H4 (cell line): ENCODE measurements around the gene SF3A2. TPM values are rescaled to one million over a fixed set of nuclear protein-coding genes. Genes with fewer than 3 reads are reported as not detected.

ENCODE experiments used
- DNase-seq: peaks from one replicate; pipeline ENCODE4 v3.0.0-alpha.2; 2015; ENCODE audit warnings: low spot score
- total RNA-seq: library from RNA; depleted of rRNA; stranded (reverse); fragments of >200 nt; shearing (Covaris generic); gene quantifications from 2 replicates; pipeline ENCODE4 v1.2.3, GENCODE V29; 2014

SF3A2 gene
- total RNA-seq, 1 experiment from 2014 or later: 13.3 TPM

DNA sequence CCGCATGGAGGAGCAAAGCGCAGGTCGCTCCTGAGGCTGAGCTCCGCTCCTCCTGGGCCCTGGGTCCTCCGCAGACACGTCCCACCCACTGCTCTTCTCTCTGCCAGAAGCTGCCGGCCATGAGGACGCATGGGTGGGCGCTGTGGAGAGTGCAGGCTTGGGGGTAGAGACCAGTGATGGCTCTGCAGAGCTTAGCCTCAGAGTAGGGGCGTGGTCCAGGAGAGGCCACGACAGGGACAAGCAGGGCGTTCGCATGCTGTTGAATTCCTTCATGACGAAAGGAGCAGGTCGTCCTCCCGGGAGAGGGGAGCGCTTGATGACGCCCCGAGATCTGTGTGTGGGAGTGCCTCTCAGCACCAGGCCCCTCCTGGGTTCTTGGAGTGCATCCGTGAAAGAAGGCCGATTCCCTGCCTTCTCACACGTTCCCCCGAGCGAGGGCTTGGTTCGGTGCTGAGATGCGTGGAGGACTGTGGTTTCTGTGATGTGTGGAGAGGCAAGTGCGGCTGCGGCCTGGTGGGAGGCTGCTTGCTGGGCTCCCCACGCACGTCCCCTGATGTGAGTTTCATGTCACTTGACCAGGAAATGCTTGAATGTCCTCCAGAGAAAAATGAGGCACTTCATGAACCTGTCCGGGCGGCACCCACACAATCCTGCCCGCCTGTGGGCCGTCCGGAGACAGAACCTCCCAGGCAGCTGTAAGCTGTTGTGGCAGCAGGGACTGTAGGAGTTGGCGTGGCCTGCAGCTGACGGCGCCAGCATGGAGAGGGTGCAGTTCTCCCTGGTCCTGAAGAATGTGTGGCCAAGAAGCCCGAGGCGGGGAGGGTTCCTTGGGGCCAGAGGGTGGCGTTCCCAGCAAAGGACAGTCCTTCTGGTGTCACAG is 4.5 kb downstream of the SF3A2 start:
- no peak for DNase-seq

DNA sequence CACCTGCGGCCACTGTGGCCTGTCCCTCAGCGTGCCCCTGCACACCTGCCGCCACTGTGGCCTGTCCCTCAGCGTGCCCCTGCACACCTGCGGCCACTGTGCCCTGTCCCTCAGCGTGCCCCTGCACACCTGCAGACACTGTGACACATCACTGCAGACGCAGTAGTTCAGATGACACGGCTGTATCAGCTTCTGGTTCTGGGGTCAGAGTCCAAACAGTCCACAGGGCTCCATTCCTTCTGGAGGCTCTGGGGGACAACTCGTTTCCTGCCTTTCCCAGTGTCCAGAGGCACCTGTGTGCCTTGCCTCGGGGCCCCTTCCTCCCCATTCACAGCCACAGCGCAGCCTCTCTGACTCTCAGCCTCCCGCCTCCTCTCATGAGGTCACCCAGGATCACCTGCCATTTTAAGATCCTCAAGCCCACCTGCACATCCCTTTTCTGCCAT is 5.5 kb downstream of the SF3A2 start:
- no peak for DNase-seq

DNA sequence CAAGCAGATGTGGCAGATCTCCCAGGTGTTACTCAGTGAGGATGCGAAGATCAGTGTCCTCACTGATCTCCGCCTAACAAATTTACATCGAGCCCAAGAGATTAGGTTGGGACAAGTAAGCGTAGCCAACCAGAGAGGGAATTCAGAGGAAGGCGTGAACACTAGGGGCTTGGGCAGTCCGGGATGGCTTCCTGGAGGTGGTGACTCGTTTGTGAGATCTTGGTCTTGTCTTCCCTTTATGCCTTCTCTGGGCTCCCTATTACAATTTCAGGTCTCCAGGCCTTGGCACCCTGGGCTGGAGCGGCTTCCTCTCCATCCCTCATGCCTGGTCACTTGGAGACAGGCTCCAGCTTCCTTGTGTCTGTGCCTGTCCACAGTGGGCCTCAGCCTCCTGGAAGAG is 6.2 kb downstream of the SF3A2 start:
- no peak for DNase-seq

DNA sequence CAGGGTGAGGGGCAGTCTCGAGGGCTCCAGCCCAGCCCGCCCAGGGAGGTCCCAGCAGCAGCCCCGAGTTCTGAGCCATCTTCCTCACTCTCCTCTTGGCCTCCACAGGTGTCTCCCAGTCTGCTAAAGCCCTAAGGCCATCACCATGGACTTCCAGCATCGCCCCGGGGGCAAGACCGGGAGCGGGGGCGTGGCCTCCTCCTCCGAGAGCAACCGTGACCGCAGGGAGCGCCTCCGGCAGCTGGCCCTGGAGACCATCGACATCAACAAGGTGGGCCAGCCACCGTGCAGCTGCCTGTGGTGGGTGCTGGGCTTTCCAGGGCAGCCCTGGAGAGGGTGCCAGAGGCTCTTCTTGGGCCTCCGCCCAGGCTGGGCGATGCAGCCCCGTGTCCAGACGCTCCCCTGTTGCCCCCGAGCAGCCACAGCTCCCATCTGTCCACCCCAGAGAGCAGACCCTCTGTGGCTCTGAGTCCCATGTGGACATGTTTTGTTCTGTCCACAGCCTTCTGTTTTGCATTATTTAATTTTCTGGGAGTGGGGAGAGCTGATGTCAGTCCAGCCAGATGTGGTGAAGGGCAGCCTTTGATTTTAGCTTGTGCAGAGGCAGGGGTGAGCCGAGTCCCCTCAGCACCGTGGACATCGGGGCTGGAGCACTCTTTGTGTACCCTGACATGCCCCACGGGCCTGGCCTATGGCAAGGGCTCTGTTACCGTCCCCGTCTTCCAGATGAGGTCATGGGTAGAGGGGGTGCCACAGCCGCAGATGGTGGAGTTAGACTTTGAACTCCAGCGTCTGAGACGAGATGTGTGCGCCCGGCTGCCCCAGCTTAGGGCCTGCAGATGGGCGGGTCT is 6.9 kb downstream of the SF3A2 start:
- DNase-seq: no peak

DNA sequence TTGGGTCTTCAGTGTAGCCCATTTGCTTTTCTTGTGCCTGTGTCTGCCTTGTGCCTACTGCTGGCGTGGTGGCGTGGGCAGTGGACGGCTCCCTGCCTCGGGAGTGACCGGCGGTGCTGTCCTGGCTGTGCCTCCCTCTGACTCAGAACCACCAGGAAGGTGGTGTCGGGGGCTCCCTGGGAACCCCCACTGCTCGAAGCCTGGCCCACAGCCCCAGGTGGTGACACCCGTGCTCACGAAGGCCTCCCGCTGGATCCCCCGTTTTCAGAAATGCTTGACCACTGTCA is 7.4 kb downstream of the SF3A2 start:
- DNase-seq: no peak

DNA sequence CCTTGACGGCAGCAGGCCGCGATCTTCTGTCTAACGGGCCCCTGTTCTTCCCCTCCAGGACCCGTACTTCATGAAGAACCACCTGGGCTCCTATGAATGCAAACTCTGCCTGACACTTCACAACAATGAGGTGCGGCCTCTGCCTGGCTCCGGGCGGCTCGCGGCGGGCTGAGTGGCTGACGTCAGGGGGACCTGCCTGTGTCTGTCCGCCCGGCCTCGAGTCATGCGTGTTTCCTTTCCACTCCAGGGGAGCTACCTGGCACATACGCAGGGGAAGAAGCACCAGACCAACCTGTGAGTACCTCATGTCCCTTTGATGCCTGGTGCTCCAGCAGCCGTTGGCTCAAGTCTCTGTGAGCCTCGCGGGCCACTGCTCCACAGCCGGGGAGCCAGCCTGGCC is 7.9 kb downstream of the SF3A2 start:
- DNase-seq: no peak

DNA sequence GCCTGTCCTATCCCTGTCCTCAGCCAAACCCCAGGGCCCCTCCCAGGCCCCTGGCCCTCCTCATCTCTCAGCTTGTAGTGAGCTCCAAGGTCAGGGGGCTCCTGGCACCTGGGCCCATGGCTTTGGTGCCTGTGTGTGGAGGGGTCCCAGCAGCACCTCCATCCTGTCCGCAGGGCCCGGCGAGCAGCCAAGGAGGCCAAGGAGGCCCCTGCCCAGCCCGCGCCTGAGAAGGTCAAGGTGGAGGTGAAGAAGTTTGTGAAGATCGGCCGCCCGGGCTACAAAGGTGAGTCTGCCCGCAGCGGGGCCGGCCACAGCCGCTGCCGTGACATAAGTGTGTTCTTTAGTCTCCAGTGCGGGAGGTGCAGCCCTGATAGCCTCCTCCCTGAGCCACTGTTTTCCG is 8.6 kb downstream of the SF3A2 start:
- DNase-seq: no peak

DNA sequence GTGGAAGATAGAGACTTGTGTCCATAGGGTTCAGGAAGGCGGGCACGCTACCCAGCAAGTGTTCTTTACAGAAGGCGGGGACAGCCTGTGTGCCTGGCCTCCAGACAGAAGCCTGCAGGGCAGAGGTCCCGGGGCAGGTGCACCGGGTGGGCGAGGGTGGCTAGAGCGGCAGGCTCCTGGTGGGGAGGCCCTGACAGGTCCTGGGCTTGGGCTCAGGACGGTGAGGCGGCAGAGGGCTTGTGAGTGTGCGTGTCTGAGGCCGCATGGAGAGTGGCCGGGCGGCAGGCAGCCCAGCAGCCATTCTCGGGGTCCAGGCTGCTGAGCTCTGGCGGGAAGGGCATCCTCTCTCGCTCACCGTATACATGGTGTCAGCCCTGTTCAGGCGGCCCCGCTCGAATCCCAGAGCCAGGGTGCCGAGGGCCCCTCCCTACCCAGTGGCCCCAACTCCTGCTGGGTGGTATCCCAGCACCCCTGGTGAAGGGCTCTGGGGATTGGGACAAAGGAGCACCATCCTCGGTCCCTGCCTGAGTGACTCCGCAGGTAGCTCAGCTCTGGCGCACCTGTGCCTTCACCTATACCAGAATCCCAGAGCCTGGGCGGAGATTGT is 9.5 kb downstream of the SF3A2 start:
- DNase-seq: no peak

DNA sequence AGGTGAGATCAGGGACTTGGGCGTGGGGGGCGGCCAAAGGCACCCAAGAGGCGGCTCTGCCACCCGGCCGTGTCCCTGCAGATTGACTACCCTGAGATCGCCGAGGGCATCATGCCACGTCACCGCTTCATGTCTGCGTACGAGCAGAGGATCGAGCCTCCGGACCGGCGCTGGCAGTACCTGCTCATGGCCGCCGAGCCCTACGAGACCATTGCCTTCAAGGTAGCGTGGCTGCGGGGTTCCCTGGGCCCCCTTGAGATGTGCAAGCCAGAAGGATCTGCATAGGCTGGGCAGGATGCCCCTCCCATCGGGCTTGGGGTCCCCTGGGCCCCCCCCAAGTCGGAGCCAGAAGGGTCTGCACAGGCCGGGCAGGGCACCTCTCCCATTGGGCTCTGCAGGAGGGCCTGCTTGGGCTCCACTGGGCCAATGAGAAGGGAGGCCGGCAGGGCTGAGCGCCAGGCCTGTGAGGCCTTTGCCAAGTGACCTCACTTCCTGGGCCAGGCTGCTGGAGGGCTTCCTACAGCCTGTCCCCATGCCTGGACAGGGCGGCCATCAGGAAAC is 10.3 kb downstream of the SF3A2 start:
- no peak for DNase-seq

DNA sequence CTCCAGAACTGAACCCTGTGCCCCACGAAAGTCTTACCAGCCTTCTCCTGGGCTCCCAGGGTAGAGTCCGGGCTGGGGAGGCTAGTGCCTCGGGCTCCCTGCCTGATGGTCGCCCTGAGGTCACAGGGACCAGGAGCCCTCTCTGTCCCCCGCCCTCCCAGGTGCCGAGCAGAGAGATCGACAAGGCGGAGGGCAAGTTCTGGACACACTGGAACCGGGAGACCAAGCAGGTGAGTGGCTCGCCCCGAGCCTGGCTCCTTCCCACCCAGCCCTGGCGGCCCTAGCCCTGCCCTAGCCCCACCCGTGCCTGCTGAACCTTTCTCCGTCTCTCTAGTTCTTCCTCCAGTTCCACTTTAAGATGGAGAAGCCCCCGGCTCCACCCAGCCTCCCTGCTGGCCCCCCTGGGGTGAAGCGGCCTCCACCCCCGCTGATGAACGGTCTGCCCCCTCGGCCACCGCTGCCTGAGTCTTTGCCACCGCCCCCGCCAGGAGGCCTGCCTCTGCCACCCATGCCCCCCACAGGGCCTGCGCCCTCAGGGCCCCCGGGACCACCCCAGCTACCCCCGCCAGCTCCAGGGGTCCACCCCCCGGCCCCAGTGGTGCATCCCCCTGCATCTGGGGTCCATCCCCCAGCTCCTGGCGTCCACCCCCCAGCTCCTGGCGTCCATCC is 10.9 kb downstream of the SF3A2 start:
- DNase-seq: no peak

DNA sequence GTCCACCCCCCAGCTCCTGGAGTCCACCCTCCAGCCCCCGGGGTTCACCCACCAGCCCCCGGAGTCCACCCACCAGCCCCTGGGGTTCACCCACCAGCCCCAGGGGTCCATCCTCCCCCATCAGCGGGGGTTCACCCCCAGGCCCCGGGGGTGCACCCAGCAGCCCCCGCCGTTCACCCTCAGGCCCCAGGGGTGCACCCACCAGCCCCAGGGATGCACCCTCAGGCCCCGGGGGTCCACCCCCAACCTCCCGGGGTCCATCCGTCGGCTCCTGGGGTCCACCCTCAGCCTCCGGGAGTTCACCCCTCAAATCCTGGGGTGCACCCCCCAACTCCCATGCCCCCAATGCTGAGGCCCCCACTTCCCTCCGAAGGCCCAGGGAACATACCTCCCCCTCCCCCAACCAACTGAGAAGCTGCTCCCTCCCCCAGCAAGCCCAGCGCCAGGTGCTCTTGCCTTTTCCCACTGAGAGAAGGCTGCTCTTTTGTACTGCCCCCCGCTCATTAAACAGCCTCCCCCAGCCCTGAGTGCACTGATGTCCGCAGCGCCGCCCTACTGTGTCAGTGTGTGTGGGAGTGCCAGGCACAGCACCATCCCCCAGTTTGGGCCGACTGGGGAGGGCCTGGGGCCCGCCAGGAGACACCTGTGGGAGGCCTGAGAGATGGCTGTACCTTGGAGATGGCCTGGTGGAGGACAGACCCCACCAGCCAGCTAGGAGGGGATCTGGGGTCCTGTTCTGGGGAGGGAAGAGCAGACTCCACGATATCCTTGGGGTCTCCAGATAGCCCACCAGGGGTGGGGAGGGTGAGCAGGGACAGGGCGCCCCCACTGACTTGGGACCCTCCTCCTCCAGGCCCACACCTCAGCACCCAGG is 11.7 kb downstream of the SF3A2 start:
- no peak for DNase-seq

DNA sequence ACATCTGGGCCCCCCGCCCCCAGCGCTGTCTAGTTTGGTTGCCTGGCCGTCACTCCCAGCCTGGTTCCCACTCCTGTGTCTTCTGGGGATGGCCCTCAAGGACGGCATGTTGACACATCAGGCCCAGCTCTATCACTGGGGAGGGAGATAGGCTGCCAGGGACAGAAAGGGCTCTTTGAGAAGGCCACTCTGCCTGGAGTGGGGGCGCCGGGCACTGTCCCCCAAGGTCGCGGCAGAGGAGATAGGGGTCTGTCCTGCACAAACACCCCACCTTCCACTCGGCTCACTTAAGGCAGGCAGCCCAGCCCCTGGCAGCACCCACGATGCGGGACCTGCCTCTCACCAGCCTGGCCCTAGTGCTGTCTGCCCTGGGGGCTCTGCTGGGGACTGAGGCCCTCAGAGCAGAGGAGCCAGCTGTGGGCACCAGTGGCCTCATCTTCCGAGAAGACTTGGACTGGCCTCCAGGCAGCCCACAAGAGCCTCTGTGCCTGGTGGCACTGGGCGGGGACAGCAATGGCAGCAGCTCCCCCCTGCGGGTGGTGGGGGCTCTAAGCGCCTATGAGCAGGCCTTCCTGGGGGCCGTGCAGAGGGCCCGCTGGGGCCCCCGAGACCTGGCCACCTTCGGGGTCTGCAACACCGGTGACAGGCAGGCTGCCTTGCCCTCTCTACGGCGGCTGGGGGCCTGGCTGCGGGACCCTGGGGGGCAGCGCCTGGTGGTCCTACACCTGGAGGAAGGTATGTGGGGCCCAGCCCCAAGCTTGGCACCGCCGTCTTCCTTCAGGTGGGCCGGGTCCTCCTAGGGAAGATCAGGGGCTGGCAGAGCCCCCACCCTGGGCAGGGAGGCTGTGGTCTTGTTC is 12.6 kb downstream of the SF3A2 start, which contains the start of gene AMH:
AMH (plus strand) TSS at position 314 of the 857 bp plus-strand sequence; CDS start at position 324, 10 bp downstream.
- DNase-seq: no peak

DNA sequence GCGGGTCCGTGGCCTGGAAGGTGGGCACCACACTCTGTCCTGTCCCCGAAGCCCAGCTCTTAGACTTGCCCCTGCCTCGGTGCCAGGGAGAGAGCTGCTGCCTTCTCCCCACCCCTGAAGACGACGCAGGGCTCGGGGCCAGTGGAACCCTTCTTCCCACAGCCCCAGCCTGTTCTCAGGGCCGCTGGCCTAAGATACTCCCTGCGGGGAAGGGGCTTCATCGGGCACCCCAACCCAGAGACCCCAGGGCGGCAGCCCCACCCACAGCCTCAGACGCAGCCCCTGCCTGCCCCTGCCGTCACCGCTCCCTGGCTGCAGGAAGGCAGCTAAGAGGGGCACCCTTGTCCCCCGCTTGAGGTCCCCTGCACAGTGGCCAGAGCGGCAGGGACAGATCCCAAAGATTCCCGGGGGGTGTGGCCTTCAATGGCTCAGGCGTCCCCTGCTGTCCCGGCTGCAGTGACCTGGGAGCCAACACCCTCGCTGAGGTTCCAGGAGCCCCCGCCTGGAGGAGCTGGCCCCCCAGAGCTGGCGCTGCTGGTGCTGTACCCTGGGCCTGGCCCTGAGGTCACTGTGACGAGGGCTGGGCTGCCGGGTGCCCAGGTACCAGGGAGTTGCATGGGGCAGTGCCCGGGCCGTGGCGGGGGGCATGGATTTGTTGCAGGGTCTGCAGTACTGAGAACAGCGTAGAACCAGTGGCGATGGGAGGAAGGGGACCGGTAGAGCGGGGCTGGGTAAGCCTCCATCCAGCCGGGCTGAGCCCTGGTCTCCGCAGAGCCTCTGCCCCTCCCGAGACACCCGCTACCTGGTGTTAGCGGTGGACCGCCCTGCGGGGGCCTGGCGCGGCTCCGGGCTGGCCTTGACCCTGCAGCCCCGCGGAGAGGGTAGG is 13.5 kb downstream of the SF3A2 start:
- DNase-seq: no peak

DNA sequence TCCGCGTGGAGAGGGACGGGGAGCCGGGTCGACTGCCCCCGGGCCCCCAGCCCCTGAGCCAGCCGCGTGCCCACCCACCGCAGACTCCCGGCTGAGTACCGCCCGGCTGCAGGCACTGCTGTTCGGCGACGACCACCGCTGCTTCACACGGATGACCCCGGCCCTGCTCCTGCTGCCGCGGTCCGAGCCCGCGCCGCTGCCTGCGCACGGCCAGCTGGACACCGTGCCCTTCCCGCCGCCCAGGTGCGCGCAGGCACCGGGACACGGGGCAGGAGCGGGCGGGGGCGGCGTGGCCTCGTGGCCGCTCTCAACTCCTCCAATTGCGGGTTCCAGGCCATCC is 14.1 kb downstream of the SF3A2 start:
- DNase-seq: no peak

DNA sequence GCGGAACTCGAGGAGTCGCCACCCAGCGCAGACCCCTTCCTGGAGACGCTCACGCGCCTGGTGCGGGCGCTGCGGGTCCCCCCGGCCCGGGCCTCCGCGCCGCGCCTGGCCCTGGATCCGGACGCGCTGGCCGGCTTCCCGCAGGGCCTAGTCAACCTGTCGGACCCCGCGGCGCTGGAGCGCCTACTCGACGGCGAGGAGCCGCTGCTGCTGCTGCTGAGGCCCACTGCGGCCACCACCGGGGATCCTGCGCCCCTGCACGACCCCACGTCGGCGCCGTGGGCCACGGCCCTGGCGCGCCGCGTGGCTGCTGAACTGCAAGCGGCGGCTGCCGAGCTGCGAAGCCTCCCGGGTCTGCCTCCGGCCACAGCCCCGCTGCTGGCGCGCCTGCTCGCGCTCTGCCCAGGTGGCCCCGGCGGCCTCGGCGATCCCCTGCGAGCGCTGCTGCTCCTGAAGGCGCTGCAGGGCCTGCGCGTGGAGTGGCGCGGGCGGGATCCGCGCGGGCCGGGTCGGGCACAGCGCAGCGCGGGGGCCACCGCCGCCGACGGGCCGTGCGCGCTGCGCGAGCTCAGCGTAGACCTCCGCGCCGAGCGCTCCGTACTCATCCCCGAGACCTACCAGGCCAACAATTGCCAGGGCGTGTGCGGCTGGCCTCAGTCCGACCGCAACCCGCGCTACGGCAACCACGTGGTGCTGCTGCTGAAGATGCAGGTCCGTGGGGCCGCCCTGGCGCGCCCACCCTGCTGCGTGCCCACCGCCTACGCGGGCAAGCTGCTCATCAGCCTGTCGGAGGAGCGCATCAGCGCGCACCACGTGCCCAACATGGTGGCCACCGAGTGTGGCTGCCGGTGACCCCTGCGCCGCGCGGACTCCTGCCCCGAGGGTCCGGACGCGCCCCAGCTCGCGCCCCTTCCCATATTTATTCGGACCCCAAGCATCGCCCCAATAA is 14.8 kb downstream of the SF3A2 start:
- DNase-seq: no peak

DNA sequence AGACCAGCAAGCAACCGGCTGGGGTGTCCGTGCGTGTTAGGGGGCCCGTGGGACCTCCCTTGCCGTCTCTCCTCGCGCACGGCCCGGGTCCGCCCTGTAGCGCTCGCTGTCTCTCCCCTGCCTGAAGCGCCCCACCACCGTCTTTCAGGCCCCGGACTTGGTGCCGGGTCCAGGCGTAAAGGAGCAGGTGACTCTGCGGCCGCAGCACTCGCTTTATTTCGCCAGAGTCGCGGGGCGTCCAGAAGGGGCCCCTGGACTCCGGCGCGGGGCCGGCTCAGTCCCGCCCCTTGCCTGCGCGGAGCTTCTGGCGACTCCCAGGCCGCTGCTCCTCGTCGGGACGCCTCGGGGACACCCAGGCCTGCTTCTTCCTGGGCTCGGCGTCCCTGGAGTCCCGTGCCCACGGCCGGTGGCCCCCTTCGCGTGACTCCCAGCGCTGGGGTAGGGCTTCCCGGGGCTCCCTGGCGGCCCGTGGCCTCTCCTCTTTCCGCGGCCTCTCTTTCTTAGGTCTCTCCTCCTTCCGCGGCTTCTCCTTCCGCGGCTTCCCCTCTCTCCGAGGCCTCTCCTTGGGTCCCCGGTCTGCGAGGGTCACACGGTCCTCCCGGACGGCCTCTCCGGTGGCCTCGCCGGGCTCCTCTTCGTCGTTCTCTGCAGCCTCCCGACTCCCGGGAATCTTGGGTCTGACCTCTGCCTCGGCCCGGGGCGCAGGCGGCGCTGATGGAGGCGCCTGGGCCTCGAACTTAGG is 15.6 kb downstream of the SF3A2 start:
- DNase-seq: no peak

DNA sequence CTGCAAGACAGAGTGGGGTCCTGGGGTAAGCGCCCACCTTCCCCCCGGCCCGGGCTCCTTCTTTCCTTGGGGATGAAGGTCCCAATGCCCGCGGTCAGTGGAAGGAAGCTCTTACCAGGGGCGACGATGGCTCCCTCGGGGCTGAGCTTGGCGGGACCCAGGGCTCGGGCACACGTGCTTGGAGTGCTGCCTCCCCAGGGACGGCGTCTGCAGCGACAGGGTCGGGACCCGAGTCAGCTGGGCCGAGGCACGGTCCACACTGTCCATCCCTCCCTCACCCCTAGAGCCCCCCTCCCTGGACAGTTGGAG is 16.1 kb downstream of the SF3A2 start:
- DNase-seq: no peak
